HFFc6 (cell line): ENCODE data around the gene NECAP2. TPM values are rescaled to one million over a fixed set of nuclear protein-coding genes. Genes with fewer than 3 reads are reported as not detected.

ENCODE experiments used
- DNase-seq: peaks from one replicate; pipeline ENCODE4 v3.0.0-alpha.2; 2018
- H3K27ac Mint-ChIP-seq: 2 replicates; pipeline ENCODE4 v1.8.0; 2020; ENCODE audit warnings: mild to moderate bottlenecking, mixed read lengths
- H3K27me3 Mint-ChIP-seq: 2 replicates; pipeline ENCODE4 v1.8.0; 2021; ENCODE audit warnings: mild to moderate bottlenecking, moderate library complexity, mixed read lengths; ENCODE audit not compliant: insufficient read depth
- H3K36me3 Mint-ChIP-seq: 2 replicates; pipeline ENCODE4 v1.8.0; 2021; ENCODE audit warnings: low read depth, mixed read lengths
- H3K4me1 Mint-ChIP-seq: 2 replicates; pipeline ENCODE4 v1.8.0; 2020; ENCODE audit warnings: low read depth, mixed read lengths
- H3K4me3 Mint-ChIP-seq: 2 replicates; pipeline ENCODE4 v1.8.0; 2020; ENCODE audit warnings: mild to moderate bottlenecking, moderate library complexity, mixed read lengths
- H3K9me3 Mint-ChIP-seq: 2 replicates; pipeline ENCODE4 v1.8.0; 2020; ENCODE audit warnings: mild to moderate bottlenecking, mixed read lengths
- CTCF ChIP-seq: fragments of 200-600 bp; sonication (generic); IDR thresholded peaks from 2 replicates; pipeline ENCODE4 v1.5.0; 2021; ENCODE audit warnings: antibody characterized with exemption, mild to moderate bottlenecking
- total RNA-seq, 6 experiments: library from RNA; stranded (reverse); fragmentation: NEBNext Ultra II Directional; extraction: Animal tissue kit (Norgen Biotek cat#: 25700); gene quantifications; 2 replicates in 1 of 6; 3 replicates in 5 of 6; pipeline ENCODE4 v1.2.3, GENCODE V29; 2021

NECAP2 gene
- total RNA-seq, 6 experiments from 2014 or later: 55.6 to 73.1 (median 62.8) TPM

GRCh38 chr1:16405441-16405840, 35.1 kb upstream of the NECAP2 start:
- H3K27me3 Mint-ChIP-seq: peaks cover 20% of the 10 kb centered on the region
- no peak overlapping the region for H3K4me3 Mint-ChIP-seq
- H3K27ac Mint-ChIP-seq: no peak overlapping the region
- DNase-seq: no peak
- TF ChIP-seq CTCF: no peak
- H3K36me3 Mint-ChIP-seq: peaks cover 6% of the 10 kb centered on the region; the same call in 1 of the 2 replicates
- H3K4me1 Mint-ChIP-seq: no peaks in the 10 kb centered on the region
- no peaks in the 10 kb centered on the region for H3K9me3 Mint-ChIP-seq

- Mint-ChIP-seq H3K27ac (no peak overlapping the region), H3K27me3 (peaks cover 25% of the 10 kb centered on the region), H3K4me3 (no peak overlapping the region), H3K36me3 (no peaks in the 10 kb centered on the region), H3K9me3 (no peaks in the 10 kb centered on the region), H3K4me1 (no peaks in the 10 kb centered on the region)
- DNase-seq: no peak
- TF ChIP-seq CTCF: no peak
Observed at GRCh38 chr1:16406868-16407267, 33.7 kb upstream of the NECAP2 start.

- H3K4me1 Mint-ChIP-seq: no peaks in the 10 kb centered on the region
- no peaks in the 10 kb centered on the region for H3K9me3 Mint-ChIP-seq
- no peak overlapping the region for H3K4me3 Mint-ChIP-seq
- no peak for TF ChIP-seq CTCF
- peaks cover 35% of the 10 kb centered on the region for H3K27me3 Mint-ChIP-seq
- no peak for DNase-seq
- no peaks in the 10 kb centered on the region for H3K36me3 Mint-ChIP-seq
- H3K27ac Mint-ChIP-seq: no peak overlapping the region
Observed at GRCh38 chr1:16409536-16410152, 30.9 kb upstream of the NECAP2 start.

DNA sequence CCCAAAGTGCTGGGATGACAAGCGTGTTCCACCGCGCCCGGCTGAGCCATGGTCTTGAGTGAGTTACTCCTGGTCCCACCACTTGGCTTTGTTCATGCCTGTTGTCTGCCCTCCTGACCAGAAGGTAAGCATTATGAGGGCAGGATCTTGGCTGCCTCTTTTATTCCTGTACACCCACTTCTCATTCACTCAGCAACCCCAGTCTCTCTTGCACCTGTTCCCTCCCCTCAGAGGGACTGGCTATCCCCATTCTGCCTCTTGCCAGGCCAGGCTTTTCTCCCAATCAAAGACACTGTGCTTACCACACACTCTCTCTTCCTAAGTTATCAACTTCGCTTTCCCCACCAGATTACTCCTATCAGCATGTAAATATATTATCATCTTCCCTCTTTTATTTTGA, 29.7 kb upstream of the NECAP2 start:
- Mint-ChIP-seq H3K9me3 (no peaks in the 10 kb centered on the region), H3K36me3 (no peaks in the 10 kb centered on the region), H3K4me1 (no peaks in the 10 kb centered on the region), H3K4me3 (no peak overlapping the region), H3K27me3 (peaks cover 35% of the 10 kb centered on the region), H3K27ac (no peak overlapping the region)
- no peak for DNase-seq
- TF ChIP-seq CTCF: no peak

DNA sequence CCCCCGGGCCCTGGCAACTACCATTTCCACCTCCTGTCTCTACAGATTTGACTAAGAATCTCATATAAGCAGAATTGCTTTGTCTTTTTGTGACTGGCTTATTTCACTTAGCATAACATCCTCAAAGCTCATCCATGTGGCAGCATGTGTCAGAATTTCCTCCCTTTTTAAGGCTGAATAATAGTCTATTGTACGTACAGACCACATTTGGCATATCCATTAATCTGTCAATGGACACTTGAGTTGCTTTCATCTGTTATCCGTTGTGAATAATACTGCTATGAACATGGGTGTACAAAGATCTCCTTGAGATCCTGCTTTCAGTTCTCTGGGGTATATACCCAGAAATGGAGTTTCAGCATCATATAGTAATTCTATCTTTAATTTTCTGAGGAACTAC, 27.3 kb upstream of the NECAP2 start:
- H3K9me3 Mint-ChIP-seq: no peaks in the 10 kb centered on the region
- H3K36me3 Mint-ChIP-seq: no peaks in the 10 kb centered on the region
- no peak overlapping the region for H3K4me3 Mint-ChIP-seq
- no peak for DNase-seq
- H3K27ac Mint-ChIP-seq: no peak overlapping the region
- H3K4me1 Mint-ChIP-seq: no peaks in the 10 kb centered on the region
- TF ChIP-seq CTCF: no peak
- peaks cover 34% of the 10 kb centered on the region for H3K27me3 Mint-ChIP-seq
